ENCODE data around the gene GPM6B.

Gene GPM6B

DNA sequence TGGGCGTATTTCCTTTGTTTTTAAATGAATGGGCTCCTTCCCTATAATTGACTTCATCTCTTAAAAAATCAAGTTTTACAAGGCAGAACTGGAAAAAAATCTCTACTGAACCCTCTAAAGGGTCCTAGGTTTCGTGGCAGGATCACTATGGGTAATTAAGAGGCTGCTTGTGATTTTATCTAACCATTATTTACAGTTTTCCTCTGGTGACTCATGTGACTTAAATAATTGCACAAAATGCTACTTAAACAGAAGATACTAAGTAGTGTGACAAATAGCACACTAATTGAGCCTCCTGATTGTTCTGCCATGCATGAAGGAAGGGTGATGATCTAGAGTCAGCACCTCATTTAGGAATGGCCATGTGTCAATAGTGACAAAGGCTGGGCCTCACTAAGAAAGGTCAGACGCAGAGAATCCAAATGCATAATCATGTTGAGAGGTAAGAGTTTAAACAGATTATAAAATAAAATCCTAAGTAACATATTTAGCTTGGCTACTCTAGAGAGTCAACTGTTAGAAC, 46.8 kb downstream of the GPM6B start:
- Histone ChIP-seq H3K36me3 (ENCODE audit: control insufficient read depth, low read length) (peaks cover 85% of the 10 kb centered on the region), H3K4me1 (ENCODE audit: control insufficient read depth, low read length) (no peaks in the 10 kb centered on the region), H3K4me2 (ENCODE audit: low read length) (no peak overlapping the region), H3K4me3 (ENCODE audit: low read length) (no peak overlapping the region), H3F3A (ENCODE audit: control insufficient read depth, insufficient read depth) (no peaks in the 10 kb centered on the region), H3K79me2 (ENCODE audit: control insufficient read depth, low read length) (no peaks in the 10 kb centered on the region), H4K20me1 (ENCODE audit: control insufficient read depth, insufficient read depth, low read depth, low read length) (no peaks in the 10 kb centered on the region), H3K27me3 (ENCODE audit: control insufficient read depth, low read length) (no peaks in the 10 kb centered on the region), H3K27ac (ENCODE audit: low read depth, low read length) (no peak overlapping the region), H3K9me3 (ENCODE audit: control insufficient read depth, insufficient read depth, low read length) (no peaks in the 10 kb centered on the region), H3K9me2 (replicated peaks; ENCODE audit: control insufficient read depth, low read length) (no peaks in the 10 kb centered on the region)
- TF ChIP-seq, protein P1, sequence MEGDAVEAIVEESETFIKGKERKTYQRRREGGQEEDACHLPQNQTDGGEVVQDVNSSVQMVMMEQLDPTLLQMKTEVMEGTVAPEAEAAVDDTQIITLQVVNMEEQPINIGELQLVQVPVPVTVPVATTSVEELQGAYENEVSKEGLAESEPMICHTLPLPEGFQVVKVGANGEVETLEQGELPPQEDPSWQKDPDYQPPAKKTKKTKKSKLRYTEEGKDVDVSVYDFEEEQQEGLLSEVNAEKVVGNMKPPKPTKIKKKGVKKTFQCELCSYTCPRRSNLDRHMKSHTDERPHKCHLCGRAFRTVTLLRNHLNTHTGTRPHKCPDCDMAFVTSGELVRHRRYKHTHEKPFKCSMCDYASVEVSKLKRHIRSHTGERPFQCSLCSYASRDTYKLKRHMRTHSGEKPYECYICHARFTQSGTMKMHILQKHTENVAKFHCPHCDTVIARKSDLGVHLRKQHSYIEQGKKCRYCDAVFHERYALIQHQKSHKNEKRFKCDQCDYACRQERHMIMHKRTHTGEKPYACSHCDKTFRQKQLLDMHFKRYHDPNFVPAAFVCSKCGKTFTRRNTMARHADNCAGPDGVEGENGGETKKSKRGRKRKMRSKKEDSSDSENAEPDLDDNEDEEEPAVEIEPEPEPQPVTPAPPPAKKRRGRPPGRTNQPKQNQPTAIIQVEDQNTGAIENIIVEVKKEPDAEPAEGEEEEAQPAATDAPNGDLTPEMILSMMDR (IDR thresholded peaks at IDR 0.05; ENCODE audit: low read depth, low read length, poor library complexity, severe bottlenecking): no peak
- no peak for TF ChIP-seq EZH2phosphoT487 (IDR thresholded peaks at IDR 0.05; ENCODE audit: borderline replicate concordance, low read length)

DNA sequence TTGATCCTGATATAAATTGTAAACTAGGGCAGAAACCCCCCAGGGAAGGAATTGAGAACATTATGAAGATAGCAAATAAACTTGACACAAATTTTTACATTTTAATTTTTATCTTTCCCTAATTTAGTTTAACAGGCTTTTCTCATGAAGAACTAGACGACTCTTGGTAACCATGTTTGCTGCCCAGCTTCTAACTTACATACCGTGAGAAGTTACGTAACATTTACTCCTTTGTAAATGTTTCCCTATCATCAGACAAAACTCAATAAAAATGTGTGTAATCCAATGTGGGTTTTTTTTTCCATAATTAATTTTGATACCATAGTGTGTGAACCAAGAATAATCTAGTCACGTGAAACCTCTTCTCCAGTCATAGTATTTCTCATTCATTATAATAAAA, 48.0 kb downstream of the GPM6B start:
- no peak for TF ChIP-seq EZH2phosphoT487 (IDR thresholded peaks at IDR 0.05; ENCODE audit: borderline replicate concordance, low read length)
- TF ChIP-seq, protein P1 (IDR thresholded peaks at IDR 0.05; ENCODE audit: low read depth, low read length, poor library complexity, severe bottlenecking): no peak
- H3K4me2 ChIP-seq (ENCODE audit: low read length): no peak overlapping the region
- H3K9me2 ChIP-seq (replicated peaks; ENCODE audit: control insufficient read depth, low read length): no peaks in the 10 kb centered on the region
- H3F3A ChIP-seq (ENCODE audit: control insufficient read depth, insufficient read depth): no peaks in the 10 kb centered on the region
- H3K27ac ChIP-seq (ENCODE audit: low read depth, low read length): no peak overlapping the region
- H3K79me2 ChIP-seq (ENCODE audit: control insufficient read depth, low read length): no peaks in the 10 kb centered on the region
- H4K20me1 ChIP-seq (ENCODE audit: control insufficient read depth, insufficient read depth, low read depth, low read length): no peaks in the 10 kb centered on the region
- no peak overlapping the region for H3K4me3 ChIP-seq (ENCODE audit: low read length)
- no peaks in the 10 kb centered on the region for H3K4me1 ChIP-seq (ENCODE audit: control insufficient read depth, low read length)
- no peaks in the 10 kb centered on the region for H3K27me3 ChIP-seq (ENCODE audit: control insufficient read depth, low read length)
- H3K9me3 ChIP-seq (ENCODE audit: control insufficient read depth, insufficient read depth, low read length): no peaks in the 10 kb centered on the region
- peaks cover 83% of the 10 kb centered on the region for H3K36me3 ChIP-seq (ENCODE audit: control insufficient read depth, low read length)

GRCh38 chrX:13764765-13765164, 52.1 kb downstream of the GPM6B start:
- TF ChIP-seq, protein P1 (IDR thresholded peaks at IDR 0.05; ENCODE audit: low read depth, low read length, poor library complexity, severe bottlenecking): no peak
- TF ChIP-seq EZH2phosphoT487 (IDR thresholded peaks at IDR 0.05; ENCODE audit: borderline replicate concordance, low read length): no peak
- Histone ChIP-seq H3K27me3 (ENCODE audit: control insufficient read depth, low read length) (no peaks in the 10 kb centered on the region), H3K79me2 (ENCODE audit: control insufficient read depth, low read length) (no peaks in the 10 kb centered on the region), H3F3A (ENCODE audit: control insufficient read depth, insufficient read depth) (no peaks in the 10 kb centered on the region), H3K9me3 (ENCODE audit: control insufficient read depth, insufficient read depth, low read length) (no peaks in the 10 kb centered on the region), H3K4me3 (ENCODE audit: low read length) (no peak overlapping the region), H3K4me1 (ENCODE audit: control insufficient read depth, low read length) (peaks cover 3% of the 10 kb centered on the region), H3K9me2 (replicated peaks; ENCODE audit: control insufficient read depth, low read length) (no peaks in the 10 kb centered on the region), H3K4me2 (ENCODE audit: low read length) (no peak overlapping the region), H3K27ac (ENCODE audit: low read depth, low read length) (no peak overlapping the region), H3K36me3 (ENCODE audit: control insufficient read depth, low read length) (peaks cover 90% of the 10 kb centered on the region), H4K20me1 (ENCODE audit: control insufficient read depth, insufficient read depth, low read depth, low read length) (no peaks in the 10 kb centered on the region)
